Panc1 (cell line): ENCODE measurements around the gene LAMC3. TPM values are rescaled to one million over a fixed set of nuclear protein-coding genes. Genes with fewer than 3 reads are reported as not detected.

Source experiments
- ATAC-seq: fragments of 200-7000 bp; cut with Tn5 transposase; 2 replicates; pipeline ENCODE4 v1.9.1; 2020; ENCODE audit warnings: mild to moderate bottlenecking, moderate library complexity
- BruUV-seq: library from RNA; stranded (reverse); fragments of 400-500 nt; replicated peaks from 2 replicates; lab custom pipeline; 2021; lab: Mats Ljungman, UMichigan
- CTCF ChIA-PET: fragments of 300-600 bp; sonication (Branson Sonifier 250); formaldehyde crosslinking; loops from one replicate; lab custom pipeline; 2022; ENCODE audit warnings: antibody characterized with exemption; lab: Charles Lee
- POLR2A ChIA-PET: fragments of 300-600 bp; sonication (Branson Sonifier 250); formaldehyde crosslinking; loops from one replicate; lab custom pipeline; 2022; ENCODE audit warnings: antibody characterized with exemption; lab: Charles Lee
- DNase-seq: peaks from one replicate; pipeline ENCODE4 v3.0.0-alpha.2; 2010; ENCODE audit warnings: low read depth, low spot score
- H3K27ac ChIP-seq: 2 replicates; pipeline ENCODE4 v1.5.1; 2011; ENCODE audit warnings: mild to moderate bottlenecking, low read length, inconsistent platforms
- H3K27me3 ChIP-seq: fragments of 200-500 bp; sonication (Bioruptor generic); 2 replicates; pipeline ENCODE4 v1.6.0; 2014; ENCODE audit warnings: low read length, inconsistent platforms; ENCODE audit not compliant: control insufficient read depth, insufficient read depth
- H3K36me3 ChIP-seq: fragments of 200-500 bp; sonication (Bioruptor generic); 2 replicates; pipeline ENCODE4 v1.5.1; 2014; ENCODE audit warnings: inconsistent platforms, mild to moderate bottlenecking, low read length, moderate library complexity; ENCODE audit not compliant: control insufficient read depth, insufficient read depth
- H3K4me1 ChIP-seq: 2 replicates; pipeline ENCODE4 v1.5.1; 2011; ENCODE audit warnings: inconsistent platforms, mild to moderate bottlenecking, low read length, moderate library complexity; ENCODE audit not compliant: control insufficient read depth, insufficient read depth
- H3K4me3 ChIP-seq, 2 experiments: 2 replicates each; pipeline ENCODE4 v1.5.1; 2011 to 2012; ENCODE audit warnings: low read depth in 2 of 2, low read length in 2 of 2, mild to moderate bottlenecking in 2 of 2, inconsistent platforms in 1 of 2, moderate library complexity in 1 of 2
- H3K9me3 ChIP-seq: fragments of 200-500 bp; sonication (Bioruptor generic); 2 replicates; pipeline ENCODE4 v1.5.1; 2014; ENCODE audit warnings: low read depth, mild to moderate bottlenecking, inconsistent platforms, low read length, moderate library complexity; ENCODE audit not compliant: control insufficient read depth, insufficient read depth
- CTCF ChIP-seq: fragments of 450-650 bp; IDR thresholded peaks from 2 replicates; pipeline ENCODE4 v1.5.1; 2017; ENCODE audit warnings: mild to moderate bottlenecking
- POLR2AphosphoS5 ChIP-seq: IDR thresholded peaks from 2 replicates; pipeline ENCODE4 v1.6.1; 2012; ENCODE audit warnings: mild to moderate bottlenecking, low read depth, low read length, moderate library complexity
- REST ChIP-seq, 2 experiments: IDR thresholded peaks; 2 replicates each; pipeline ENCODE4 v1.6.1; 2011 to 2012; ENCODE audit warnings: low read depth in 2 of 2, control low read depth in 1 of 2, low read length in 1 of 2, mild to moderate bottlenecking in 1 of 2, moderate library complexity in 1 of 2; ENCODE audit not compliant: insufficient read depth in 1 of 2
- SIN3A ChIP-seq: IDR thresholded peaks from 2 replicates; pipeline ENCODE4 v1.6.1; 2012; ENCODE audit warnings: low read depth, mild to moderate bottlenecking, low read length, moderate library complexity, borderline replicate concordance; ENCODE audit not compliant: insufficient read depth
- TCF7L2 ChIP-seq: IDR thresholded peaks from 2 replicates; pipeline ENCODE4 v1.6.1; 2011; ENCODE audit warnings: mild to moderate bottlenecking, low read depth, low read length, inconsistent platforms
- in situ Hi-C: cut with HindIII; loops from 2 replicates; pipeline ENCODE4 v1.10.0; 2016; ENCODE audit warnings: low sequenced_read_pairs, low pct_unique_long_range_greater_than_20kb
- intact Hi-C: fragments of 100-400 bp; cut with micrococcal nuclease; formaldehyde crosslinking; loops from one replicate; pipeline ENCODE4 v1.10.0; 2022; ENCODE audit not compliant: unreplicated experiment
- total RNA-seq: library from RNA; stranded (reverse); gene quantifications from one replicate; pipeline ENCODE4 v1.2.1, GENCODE V29; 2021; ENCODE audit not compliant: unreplicated experiment

The LAMC3 gene
- total RNA-seq, 1 experiment from 2014 or later: 16.4 TPM

- H3K9me3 ChIP-seq: no peaks in the 10 kb centered on the region
- no peaks in the 10 kb centered on the region for H3K4me1 ChIP-seq
- ATAC-seq: no peak
- in situ Hi-C loops: no loop called here
- POLR2A ChIA-PET: no interaction called here
- DNase-seq: no peak
- H3K4me3 ChIP-seq: no peak overlapping the region
- intact Hi-C loops: no loop called here
- CTCF ChIA-PET: no interaction called here
- no peak for TF ChIP-seq CTCF
- no peak for TF ChIP-seq POLR2AphosphoS5
- TF ChIP-seq REST (IDR thresholded peaks at IDR 0.05; ENCODE audit: insufficient read depth in 1 of 2, low read depth in 2 of 2, low read length in 1 of 2): no peak
- no peak for TF ChIP-seq TCF7L2
- TF ChIP-seq SIN3A: no peak
- H3K36me3 ChIP-seq: no peaks in the 10 kb centered on the region
- H3K27me3 ChIP-seq: no peaks in the 10 kb centered on the region
- BruUV-seq: no TSS peak
- H3K27ac ChIP-seq: no peak overlapping the region
These were observed 32.8 kb upstream of the LAMC3 start for GRCh38 chr9:130975932-130976841.

GRCh38 chr9:130977811-130978221 is 31.2 kb upstream of the LAMC3 start:
- in situ Hi-C loops (no loop called here), intact Hi-C loops (no loop called here)
- ChIA-PET POLR2A (no interaction called here), CTCF (interaction anchor here (0.6 kb wide), 1 partner anchor 20 kb away, joined by 4 read pairs; no protein-coding TSS in a partner anchor)
- Histone ChIP-seq H3K27me3 (no peaks in the 10 kb centered on the region), H3K4me1 (no peaks in the 10 kb centered on the region), H3K36me3 (no peaks in the 10 kb centered on the region), H3K9me3 (no peaks in the 10 kb centered on the region), H3K27ac (no peak overlapping the region), H3K4me3 (no peak overlapping the region)
- no TSS peak for BruUV-seq
- DNase-seq (no peak), ATAC-seq (no peak)
- no peak for TF ChIP-seq POLR2AphosphoS5
- TF ChIP-seq SIN3A: no peak
- TF ChIP-seq CTCF: no peak
- no peak for TF ChIP-seq TCF7L2
- no peak for TF ChIP-seq REST (IDR thresholded peaks at IDR 0.05; ENCODE audit: insufficient read depth in 1 of 2, low read depth in 2 of 2, low read length in 1 of 2)
